GM10847 (cell line): ENCODE measurements around the gene RNF168.

Experiments
- POLR2A ChIP-seq: IDR thresholded peaks from 2 replicates; pipeline ENCODE4 v1.6.1; 2011; ENCODE audit not compliant: insufficient read length; ENCODE audit errors: extremely low read depth

RNF168 gene

GRCh38 chr3:196503196-196504076 is at the start of gene RNF168:
RNF168 (minus strand) TSS chr3:196503768; CDS start chr3:196503173, 595 bp downstream.
- peak; percentile 87 for TF ChIP-seq POLR2A

GRCh38 chr3:196552253-196552652 is 48.7 kb upstream of the RNF168 start:
- TF ChIP-seq POLR2A: no peak

GRCh38 chr3:196547067-196547466 is 43.5 kb upstream of the RNF168 start:
- TF ChIP-seq POLR2A: no peak

GRCh38 chr3:196546537-196546936 is 43.0 kb upstream of the RNF168 start:
- TF ChIP-seq POLR2A: no peak

- TF ChIP-seq POLR2A: no peak
Observed at GRCh38 chr3:196544491-196544992, 41.0 kb upstream of the RNF168 start.

- TF ChIP-seq POLR2A: no peak
Observed at GRCh38 chr3:196541684-196542445, 38.3 kb upstream of the RNF168 start.

- TF ChIP-seq POLR2A: no peak
Observed at GRCh38 chr3:196537319-196537984, 33.9 kb upstream of the RNF168 start.

- TF ChIP-seq POLR2A: no peak
Observed at GRCh38 chr3:196533260-196533681, 29.7 kb upstream of the RNF168 start.

GRCh38 chr3:196531418-196531817 is 27.9 kb upstream of the RNF168 start:
- TF ChIP-seq POLR2A: no peak

- TF ChIP-seq POLR2A: peak; percentile 60
Observed at GRCh38 chr3:196528639-196529233, 25.2 kb upstream of the RNF168 start.

- TF ChIP-seq POLR2A: no peak
Observed at GRCh38 chr3:196525141-196525540, 21.6 kb upstream of the RNF168 start.

GRCh38 chr3:196524527-196524926 is 21.0 kb upstream of the RNF168 start:
- no peak for TF ChIP-seq POLR2A

- TF ChIP-seq POLR2A: no peak
Observed at GRCh38 chr3:196523841-196524240, 20.3 kb upstream of the RNF168 start.

GRCh38 chr3:196519718-196520082 is 16.1 kb upstream of the RNF168 start:
- TF ChIP-seq POLR2A: no peak

- TF ChIP-seq POLR2A: no peak
Observed at GRCh38 chr3:196518966-196519717, 15.6 kb upstream of the RNF168 start.

GRCh38 chr3:196517919-196518318 is 14.4 kb upstream of the RNF168 start:
- no peak for TF ChIP-seq POLR2A
